GM20431 (cell line): Measurements from ENCODE around the gene TAX1BP1.
"Not testable (repeated sequence)": the region's sequence is repeated elsewhere in the genome, so short reads cannot be mapped to it uniquely, and the experiment has no call there.

Source experiments
- in situ Hi-C: fragments of 300-500 bp; cut with MseI, MboI; formaldehyde crosslinking; loops from one replicate; pipeline ENCODE4 v1.15.0; 2020; ENCODE audit warnings: low sequenced_read_pairs; ENCODE audit not compliant: unreplicated experiment

The TAX1BP1 gene

DNA sequence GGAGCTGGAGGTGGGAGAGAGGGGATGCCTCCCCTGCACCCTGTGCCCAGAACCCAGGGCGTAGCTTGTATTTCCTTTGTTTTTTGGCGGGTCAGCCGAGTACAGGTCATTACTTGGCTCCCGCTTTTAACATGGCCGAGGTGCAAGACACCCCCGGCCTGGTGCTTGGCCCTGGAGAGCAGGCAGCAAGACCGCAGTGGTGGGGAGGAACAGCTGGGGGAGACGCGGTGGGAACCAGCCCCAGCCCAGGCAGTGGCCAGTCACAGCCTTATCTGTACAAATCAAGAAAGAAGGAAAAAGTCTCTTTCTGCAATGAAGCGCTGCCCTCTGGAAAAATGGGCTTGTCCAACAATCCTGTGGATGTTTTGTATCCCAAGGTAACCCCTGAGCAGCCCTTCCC, 99.1 kb downstream of the TAX1BP1 start:
- in situ Hi-C loops = no loop called here

DNA sequence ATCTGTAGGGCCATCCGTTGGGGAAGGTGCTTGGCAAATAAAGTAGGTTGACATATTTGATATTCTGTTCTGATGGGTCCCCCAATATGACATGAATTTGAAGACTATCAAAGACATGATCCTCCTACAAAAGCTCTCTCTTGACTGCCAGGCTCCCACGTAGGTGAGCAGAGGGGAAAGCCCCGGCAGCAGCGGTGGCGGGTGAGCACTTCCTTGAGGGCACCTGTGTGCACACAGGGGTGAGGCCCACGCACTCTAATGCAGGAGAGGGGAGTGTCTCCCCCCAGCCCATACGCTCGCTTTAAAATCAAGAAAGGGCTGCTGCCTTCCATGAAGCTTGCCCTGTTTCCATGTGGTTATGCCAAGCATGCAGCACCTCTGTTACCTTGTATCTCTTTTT, 100.4 kb downstream of the TAX1BP1 start:
- in situ Hi-C loops = no loop called here

DNA sequence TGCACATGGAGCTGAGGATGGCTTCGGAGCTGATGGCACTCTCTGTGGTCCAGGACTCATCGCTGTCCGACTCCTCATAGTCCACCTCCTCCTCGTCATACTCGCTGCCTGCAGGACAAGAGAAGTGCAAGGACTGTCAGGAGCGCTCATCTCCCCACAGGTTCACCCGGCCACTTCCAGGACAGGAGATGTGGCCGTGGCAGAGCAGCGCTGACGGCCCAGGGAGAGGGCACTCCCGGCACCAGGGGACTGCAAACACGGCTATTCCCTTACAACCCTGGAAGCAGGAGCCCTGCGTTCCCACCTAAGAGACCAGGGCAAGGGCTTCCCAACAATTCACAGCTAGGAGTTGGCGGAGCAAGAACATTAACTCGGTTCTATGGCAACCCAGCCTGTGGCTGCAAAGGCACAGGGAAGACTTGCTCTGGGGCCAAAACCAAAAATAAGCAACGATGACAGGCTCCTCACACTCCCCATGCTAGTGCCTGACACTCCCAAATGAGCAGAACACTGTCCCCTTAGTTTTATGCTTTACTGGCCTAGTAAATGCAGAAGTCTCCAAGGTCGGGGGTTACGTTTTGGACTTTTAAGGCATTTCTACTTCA, 100.9 kb downstream of the TAX1BP1 start:
- in situ Hi-C loops = no loop called here

DNA sequence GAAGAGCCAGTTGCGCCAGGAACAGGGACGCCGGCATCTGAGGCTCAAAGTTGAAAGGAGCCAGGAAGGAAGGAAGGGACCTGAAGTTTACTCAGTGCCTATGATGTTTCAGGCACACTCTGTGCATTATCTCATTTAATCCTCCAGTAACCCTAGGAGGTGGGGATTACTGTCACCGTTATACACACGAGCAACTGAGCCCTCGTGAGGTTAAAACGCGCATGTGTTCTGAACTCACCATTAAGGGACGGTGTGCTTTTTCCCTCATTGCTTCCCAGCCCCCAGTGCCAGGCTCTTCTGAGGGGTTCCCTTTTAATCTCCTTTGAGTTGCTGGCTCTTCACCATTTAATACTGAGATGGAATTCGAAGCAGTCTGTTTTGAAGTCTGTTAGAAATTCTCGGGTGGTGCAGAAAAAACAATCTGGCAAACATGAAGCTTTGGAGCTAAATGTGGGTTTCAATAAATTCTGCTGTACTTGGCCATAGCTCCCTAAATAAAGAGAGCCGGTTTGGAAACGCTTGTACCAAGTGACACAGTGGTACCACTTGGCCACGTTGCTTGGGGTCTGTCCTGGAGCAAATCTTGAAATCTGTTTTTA, 102.2 kb downstream of the TAX1BP1 start:
- in situ Hi-C loops = no loop called here

DNA sequence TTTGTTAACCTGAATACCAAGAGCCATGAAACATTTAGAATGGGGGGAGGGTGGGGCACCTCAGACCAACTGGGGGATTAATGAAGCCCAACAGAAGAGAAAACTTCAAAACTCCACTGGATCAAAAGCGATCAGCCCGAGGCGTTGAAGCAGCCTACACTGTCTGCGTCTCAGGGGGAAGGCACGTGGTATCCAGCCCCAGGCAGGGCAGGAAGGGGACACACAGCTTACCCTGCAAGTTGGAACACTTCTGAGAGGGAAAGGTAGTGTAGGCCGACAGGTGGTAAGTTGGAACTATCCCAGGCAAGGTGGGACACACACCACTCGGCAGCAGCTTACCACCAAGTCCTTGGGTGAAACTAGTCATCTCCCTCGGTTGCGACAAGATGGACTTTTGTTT, 102.9 kb downstream of the TAX1BP1 start:
- in situ Hi-C loops = no loop called here

DNA sequence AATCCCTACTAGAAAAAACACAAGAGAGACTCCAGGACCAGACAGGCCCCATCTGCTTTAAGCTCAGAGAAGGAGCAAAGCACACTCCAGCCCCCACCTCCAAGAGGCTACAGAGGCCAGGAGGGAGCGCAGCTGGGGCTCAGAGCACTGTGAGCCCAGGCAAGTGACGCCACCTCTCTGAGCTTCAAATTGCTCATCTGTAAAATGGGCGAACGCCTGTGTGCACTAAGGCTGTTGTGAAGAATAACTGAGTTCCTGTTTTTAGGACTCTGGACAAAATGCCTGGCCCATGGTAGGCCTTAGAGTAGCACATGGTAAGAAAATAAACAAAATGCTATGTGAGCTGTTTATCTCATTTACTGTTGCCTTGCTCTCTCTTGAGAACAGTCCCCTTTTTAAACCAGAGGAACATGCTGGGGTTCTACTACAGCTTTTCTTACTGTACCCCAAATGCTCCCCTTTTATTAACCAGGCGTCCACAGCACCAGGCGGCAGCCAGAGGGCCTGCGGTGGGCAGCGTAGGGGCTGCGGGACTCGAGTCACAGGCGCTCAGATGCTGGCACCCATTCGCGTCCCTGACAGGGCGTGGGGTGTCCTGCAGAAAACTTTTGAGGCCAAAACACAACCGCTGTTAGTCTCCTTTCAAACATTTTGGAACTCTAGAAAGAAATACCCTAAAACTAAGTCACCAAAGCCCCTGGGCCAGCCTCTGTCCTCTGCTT, 103.8 kb downstream of the TAX1BP1 start:
- in situ Hi-C loops = no loop called here

DNA sequence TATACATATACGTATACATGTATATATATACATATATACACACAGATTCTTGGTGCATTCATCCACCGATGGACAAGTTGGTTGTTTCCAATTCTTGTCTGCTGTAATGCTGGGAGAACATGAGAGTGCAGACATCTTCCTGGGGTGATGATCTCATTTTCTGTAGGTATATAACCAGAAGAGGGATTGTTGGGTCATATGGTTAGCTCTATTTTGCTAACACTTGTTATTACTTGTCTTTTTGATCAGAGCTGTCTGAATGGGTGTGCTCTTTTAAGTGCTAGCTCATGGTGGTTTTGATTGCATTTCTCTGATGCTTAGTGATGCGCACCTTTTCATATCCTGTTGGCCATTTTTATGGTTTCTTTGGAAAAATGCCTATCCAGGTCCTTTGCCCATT, 106.4 kb downstream of the TAX1BP1 start:
- in situ Hi-C loops = no loop called here

DNA sequence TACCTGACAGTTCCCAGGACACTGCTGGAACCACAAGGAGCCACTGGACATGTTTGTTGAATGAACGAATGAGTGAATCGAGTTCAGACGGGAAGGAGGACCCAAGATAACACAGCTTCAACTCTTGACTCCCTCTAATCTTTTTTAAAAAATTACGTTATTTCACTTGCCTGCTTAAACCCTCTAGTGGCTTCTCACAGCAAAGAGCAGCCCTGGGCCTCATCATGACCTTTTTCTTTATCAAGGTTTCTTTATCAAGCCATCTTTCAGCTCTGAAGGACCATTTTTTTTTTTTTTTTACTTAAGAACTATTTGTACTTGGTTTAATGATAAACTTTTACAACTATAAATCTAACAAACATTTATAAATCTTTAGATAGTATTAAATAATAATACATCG, 110.6 kb downstream of the TAX1BP1 start:
- in situ Hi-C loops = no loop called here

DNA sequence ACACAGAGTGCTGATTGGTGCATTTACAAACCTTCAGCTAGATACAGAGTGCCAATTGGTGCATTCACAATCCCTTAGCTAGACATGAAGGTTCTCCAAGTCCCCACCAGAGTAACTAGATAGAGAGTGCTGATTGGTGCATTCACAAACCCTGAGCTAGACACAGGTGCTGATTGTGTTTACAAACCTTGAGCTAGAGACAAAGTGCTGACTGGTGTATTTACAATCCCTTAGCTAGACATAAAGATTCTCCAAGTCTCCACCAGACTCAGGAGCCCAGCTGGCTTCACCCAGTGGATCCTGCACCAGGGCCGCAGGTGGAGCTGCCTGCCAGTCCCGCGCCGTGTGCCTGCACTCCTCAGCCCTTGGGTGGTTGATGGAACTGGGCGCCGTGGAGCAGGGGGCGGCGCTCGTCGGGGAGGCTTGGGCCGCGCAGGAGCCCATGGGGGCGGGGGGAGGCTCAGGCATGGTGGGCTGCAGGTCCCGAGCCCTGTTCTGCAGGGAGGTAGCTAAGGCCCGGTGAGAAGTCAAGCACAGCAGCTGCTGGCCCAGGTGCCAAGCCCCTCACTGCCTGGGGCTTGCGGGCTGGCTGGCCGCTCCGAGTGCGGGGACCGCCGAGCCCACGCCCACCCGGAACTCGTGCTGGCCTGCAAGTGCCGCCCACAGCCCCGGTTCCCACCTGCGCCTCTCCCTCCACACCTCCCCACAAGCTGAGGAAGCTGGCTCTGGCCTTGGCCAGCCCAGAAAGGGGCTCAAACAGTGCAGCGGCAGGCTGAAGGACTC, 116.9 kb downstream of the TAX1BP1 start:
- in situ Hi-C loops = not testable (repeated sequence)

DNA sequence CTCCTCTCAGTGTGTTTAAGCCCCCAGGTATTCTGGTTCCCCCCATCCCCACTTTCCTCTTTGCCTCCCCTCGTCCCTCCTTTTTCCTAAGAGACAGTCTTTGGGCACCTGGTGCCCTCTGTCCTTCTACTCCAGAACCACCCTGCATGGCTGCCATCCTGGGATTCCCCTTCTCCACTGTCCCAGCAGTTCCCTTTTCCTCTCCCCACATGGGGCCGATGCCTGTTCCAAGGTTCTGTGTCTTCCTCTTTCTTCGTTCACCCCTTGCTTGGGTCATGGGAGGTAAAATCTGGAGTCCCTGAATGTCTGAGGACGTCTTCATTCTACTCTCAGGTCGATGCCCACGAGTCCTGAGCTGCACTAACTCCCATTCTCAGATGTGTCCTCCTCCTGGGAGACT, 120.8 kb downstream of the TAX1BP1 start:
- in situ Hi-C loops = no loop called here

DNA sequence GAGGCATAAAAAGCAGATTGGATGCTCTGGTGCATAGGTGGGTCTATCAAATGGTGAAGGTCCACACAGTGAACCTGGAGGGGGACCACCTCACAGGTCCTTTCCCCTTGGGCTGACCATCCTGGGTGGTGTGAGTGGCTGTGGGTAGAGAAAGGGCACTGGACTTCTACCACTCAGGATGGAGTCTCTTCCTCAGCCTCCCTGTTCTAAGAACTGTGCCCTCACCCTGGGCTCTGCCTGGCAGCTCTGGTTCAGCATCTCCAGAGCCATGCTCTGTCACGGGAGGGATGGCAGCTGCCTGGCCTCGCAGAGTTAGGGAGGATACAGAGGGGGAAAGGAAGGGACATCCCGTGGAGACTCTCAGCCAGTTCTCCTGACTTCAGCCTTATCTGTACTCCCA, 121.8 kb downstream of the TAX1BP1 start:
- in situ Hi-C loops = no loop called here

DNA sequence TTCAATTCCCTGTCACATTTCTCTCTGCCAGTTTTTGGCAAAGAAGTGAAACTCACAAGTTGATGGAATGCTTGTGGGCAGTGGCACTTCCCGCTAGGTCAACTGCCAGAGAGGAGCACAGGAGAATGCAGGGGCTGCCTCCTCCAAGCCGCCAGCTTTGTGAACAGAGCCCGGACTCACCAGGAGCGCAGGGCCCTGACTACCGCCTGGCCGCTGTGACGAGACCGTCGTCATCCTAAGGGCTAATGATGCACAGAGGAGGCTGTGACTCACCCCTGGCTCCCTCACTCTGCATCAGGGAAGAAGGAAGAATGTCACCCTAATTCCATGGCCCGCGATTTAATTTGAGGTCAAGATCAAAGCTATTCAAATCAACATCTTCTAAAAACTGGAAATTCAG, 123.9 kb downstream of the TAX1BP1 start:
- in situ Hi-C loops = no loop called here

DNA sequence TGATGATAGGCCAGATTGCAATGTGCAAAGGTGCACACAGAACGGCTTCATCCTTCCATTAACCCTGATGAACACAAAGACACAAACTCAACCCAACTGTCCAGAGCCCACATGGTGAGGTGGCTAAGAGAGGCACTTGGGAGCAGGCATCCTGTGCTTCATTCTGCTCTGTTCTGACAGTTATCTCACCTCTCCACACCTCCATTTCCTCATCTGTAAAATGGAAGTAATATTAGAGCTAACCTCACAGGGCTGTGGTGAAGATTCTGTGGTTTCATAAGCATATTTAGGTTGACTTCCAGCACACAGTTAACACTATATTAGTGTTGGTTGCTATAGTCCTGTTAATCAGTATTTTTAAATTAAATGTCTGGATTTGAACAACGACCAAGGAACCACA, 126.3 kb downstream of the TAX1BP1 start:
- in situ Hi-C loops = no loop called here

DNA sequence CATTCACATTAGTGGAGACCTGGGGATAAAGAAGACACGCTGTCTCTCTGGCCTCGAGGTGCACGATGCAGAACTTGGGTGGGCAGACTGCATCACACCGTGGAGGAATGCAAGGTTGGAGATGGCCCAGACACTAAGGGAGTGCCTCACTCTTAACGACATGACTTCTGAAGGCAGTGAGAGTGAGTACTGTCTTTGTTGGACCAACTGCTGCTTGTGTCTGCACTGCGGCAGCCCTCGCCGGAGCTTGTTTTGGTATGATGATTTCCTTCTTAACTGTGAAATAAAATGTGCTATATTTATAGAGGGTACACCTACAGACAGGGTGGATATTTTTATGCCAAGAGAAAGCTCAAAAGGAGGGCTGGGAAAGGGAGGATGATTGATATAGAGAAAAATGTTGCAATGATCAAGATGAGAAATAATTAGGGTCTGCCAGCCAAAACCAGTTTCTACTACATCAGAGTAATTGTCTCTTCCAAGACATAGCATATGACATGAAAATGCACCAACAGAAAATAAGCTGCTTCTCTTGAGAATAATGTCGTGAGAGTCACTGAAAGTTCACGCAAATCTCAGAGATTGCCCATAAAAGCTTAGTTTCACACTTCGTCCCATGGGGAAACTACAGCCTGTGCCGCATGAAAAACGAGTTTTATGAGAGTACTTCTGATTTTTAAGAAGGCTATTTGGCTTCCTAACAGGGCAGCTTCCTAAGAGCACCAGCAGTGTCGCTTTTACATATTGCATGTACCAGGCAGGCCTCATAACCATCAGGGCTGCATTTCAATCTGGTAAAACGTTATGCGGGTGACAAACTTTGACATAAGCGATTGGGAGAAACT, 127.1 kb downstream of the TAX1BP1 start:
- in situ Hi-C loops = no loop called here

DNA sequence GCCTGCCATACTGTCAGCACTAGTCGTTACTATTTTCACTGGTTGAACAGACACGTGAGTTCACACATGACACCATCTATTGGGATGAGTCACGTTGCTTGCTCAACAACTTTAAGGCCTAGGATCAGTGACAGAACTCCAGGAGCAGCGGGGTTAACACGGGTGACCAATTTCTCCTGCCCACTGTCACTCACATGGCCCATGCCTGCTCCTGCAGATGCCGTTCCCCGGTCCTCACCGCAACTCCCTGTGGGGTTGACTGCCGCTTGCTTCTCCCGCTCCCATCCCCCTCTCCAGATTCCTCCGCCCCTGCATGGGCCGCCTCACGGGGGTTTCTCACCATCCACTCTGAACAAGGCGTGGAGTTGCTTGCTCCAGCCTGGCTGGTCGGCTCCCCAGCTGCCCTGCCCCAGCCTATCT, 128.2 kb downstream of the TAX1BP1 start:
- in situ Hi-C loops = no loop called here

DNA sequence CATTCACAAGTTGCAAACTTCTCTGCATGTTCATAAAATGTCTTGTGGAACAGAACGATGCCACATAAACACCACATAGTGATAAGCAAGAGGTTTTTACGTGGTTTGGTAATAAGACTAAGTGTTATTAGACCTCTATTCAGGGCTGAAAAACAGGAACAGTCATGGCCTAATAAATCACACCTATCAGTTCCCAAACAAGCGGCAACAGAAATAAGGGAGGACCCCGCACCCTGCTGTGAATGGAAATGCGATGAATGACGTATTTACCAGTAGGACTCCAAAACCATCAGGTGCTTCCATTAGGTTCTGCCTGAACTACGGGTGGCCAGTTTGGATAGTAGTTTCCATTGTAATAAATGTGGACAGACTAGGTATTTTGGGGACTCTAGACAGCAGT, 129.1 kb downstream of the TAX1BP1 start:
- in situ Hi-C loops = no loop called here

DNA sequence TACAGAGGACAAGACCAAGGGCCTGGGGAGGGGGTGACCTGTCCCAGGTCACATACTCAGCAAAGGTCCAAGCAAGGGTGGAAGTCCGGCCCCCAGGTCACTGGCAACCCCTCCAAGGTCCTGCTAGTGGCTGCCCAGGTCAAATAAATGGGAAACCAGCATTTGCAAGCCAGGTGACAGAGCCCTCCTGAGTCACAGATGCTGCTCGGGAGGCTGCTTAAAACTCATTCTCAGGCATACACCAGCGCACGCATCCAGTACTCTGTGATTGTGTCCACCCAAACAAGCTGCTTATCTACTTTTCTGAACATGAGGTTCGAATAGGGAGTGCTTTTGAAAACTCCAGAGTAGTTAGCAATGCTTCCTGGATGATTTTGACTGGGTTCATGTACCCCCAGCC, 130.6 kb downstream of the TAX1BP1 start:
- in situ Hi-C loops = no loop called here

DNA sequence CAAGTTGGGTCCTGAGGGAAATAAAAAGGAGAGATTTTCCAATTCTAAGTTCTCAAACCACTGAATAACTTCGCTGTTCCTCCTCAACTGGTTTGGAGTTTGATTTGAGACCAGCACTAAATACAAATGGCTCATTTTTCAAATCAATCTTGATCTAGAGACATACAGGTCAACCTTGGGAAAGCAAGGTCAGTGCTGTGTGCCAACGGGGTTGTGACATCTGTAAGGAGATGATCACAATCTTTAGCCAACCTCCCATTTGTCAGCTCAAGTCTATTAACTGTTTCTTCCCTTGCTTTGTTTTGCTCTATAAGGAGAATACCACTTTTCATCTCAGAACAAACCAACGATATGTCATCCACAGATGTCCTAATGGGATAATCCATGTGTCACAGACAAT, 131.1 kb downstream of the TAX1BP1 start:
- in situ Hi-C loops = no loop called here

DNA sequence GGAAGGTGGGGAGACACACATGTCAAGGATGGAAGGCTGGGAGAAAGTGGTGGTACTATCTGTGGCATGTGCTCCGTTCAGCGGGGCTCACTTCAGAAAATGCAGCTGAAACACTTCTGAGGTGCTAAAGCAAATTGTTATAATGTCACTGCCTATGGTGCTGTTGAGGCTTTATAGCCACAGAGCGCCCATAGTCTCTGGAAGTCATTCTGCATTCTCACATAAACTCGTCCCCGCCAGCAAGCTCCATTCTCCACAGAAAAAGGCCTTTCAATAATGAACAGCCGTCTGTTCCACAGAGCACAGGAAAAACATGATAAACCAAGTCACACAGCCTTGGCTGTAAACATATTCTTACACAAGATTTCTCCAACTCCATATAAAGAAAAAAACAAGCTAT, 131.9 kb downstream of the TAX1BP1 start:
- in situ Hi-C loops = no loop called here
